ELR (cell line): ENCODE measurements around the gene JUP.
A peak's percentile ranks its signal among the peaks of the same experiment; 100 is the strongest.

Experiments
- DNase-seq: peaks from one replicate; pipeline ENCODE4 v3.0.0-alpha.2; 2015; ENCODE audit warnings: low read depth

The JUP gene

GRCh38 chr17:41810659-41811548 is 24.4 kb upstream of the JUP start:
- peak; percentile 30 for DNase-seq

- DNase-seq, result no peak
Observed at GRCh38 chr17:41806685-41807445, 20.4 kb upstream of the JUP start.

- DNase-seq, result no peak
Observed at GRCh38 chr17:41803049-41804020, 16.8 kb upstream of the JUP start.

GRCh38 chr17:41801374-41802271 is 15.1 kb upstream of the JUP start:
- DNase-seq, result peak; percentile 81

GRCh38 chr17:41800601-41801373 is 14.3 kb upstream of the JUP start:
- DNase-seq, result no peak

- no peak for DNase-seq
Observed at GRCh38 chr17:41799366-41799765, 12.9 kb upstream of the JUP start.

GRCh38 chr17:41797377-41797776 is 10.9 kb upstream of the JUP start:
- no peak for DNase-seq

- DNase-seq, result no peak
Observed at GRCh38 chr17:41796121-41796895, 9.8 kb upstream of the JUP start.

GRCh38 chr17:41794540-41794975 is 8.0 kb upstream of the JUP start:
- DNase-seq, result no peak

- no peak for DNase-seq
Observed at GRCh38 chr17:41793784-41794539, 7.5 kb upstream of the JUP start.

GRCh38 chr17:41792845-41793783 is 6.6 kb upstream of the JUP start:
- DNase-seq, result peak; percentile 61

- no peak for DNase-seq
Observed at GRCh38 chr17:41787021-41787418, 509 bp upstream of the JUP start.

- no peak for DNase-seq
Observed at GRCh38 chr17:41785859-41786226, 668 bp downstream of the JUP start.

GRCh38 chr17:41785091-41785858 is 1.2 kb downstream of the JUP start:
- DNase-seq, result no peak

- peak; percentile 30 for DNase-seq
Observed at GRCh38 chr17:41784207-41784744, 2.2 kb downstream of the JUP start.

- no peak for DNase-seq
Observed at GRCh38 chr17:41782142-41782541, 4.4 kb downstream of the JUP start.
